Cardiac fibroblast (primary cell): ENCODE data around the gene NCL.
"Not testable (repeated sequence)": the region's sequence is repeated elsewhere in the genome, so short reads cannot be mapped to it uniquely, and the experiment has no call there.

Experiments used
- DNase-seq, 2 donors: peaks; one replicate each; pipeline versions ENCODE4 v3.0.0 to v3.0.0-alpha.2; 2010; ENCODE audit warnings: low read depth in 2 of 2
- H3K4me3 ChIP-seq, 2 donors: replicated peaks in 1 of 2; 1 replicate in 1 of 2; 2 replicates in 1 of 2; pipeline ENCODE4 v1.5.1; 2011; ENCODE audit warnings: low read depth in 2 of 2, low read length in 2 of 2, mild to moderate bottlenecking in 2 of 2, moderate library complexity in 1 of 2
- CTCF ChIP-seq: IDR thresholded peaks from one replicate; pipeline ENCODE4 v1.5.1; 2011; ENCODE audit warnings: low read depth, mild to moderate bottlenecking, low read length, inconsistent platforms

Gene NCL

DNA sequence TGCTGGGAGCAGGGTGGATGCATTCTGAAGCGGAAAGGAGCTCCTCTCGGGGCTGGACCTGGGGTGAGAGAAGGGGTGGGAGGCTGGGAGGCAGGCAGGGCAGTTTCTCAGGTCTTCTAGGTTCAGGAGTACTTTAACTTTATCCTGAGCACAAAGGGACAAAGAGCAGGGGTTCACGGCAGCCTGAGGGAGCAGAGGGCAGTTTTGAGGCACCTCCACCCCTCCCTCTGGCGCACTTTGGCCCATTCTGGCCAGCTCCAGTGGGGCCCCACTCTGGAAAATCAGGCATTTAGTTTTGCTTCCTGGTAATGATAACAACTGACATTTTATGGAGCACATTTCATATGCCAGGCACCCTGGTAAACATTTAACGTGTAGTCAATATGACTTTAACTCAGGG lies 54.5 kb downstream of the NCL start:
- H3K4me3 ChIP-seq: no peak overlapping the region
- no peak for TF ChIP-seq CTCF
- no peak for DNase-seq

DNA sequence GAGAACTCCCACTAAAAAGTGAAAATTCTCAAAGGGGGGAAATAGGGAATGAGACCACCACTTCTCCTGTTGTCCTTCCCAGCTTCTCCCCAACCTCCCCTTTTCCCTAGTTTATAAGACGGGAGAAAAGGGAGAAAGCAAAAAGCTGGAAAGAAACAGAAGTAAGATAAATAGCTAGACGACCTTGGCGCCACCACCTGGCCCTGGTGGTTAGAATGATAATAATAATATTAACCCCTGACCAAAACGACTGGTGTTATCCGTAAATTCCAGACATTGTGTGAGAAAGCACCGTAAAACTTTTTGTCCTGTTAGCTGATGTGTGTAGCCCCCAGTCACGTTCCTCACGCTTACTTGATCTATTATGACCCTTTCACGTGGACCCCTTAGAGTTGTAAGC lies 56.0 kb downstream of the NCL start:
- not testable (repeated sequence) for H3K4me3 ChIP-seq, DNase-seq

GRCh38 chr2:231407686-231408085 lies 56.6 kb downstream of the NCL start:
- H3K4me3 ChIP-seq, DNase-seq: not testable (repeated sequence)

DNA sequence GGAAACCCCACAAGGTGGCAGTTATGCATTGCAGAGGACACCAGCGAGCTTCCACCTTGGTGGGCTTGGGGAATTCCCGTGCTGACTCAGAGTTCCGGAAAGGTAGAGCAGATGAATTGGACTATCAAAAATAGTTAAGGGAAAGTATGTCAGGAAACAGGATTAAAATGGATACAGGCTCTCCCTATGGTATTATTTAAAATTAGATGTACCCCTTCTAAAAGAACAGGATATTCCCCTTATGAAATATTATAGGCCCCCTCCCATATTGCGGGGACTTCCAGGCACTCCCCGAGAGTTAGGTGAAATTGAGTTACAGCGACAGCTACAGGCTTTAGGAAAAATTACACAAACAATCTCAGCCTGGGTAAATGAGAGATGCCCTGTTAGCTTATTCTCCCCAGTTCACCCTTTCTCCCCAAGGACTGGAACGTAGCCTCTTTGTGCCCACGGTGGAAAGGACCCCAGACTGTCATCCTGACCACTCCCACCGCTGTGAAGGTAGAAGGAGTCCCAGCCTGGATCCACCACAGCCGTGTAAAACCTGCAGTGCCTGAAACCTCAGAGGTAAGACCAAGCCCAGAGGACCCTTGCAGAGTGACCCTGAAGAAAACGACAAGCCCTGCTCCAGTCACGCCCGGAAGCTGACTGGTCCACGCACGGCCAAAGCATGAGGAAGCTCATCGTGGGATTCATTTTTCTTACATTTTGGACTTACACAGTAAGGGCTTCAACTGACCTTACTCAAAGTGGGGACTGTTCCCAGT lies 58.5 kb downstream of the NCL start:
- peak; percentile 29 for TF ChIP-seq CTCF
- peak in 1 of 2 donors; percentile 32 for DNase-seq
- H3K4me3 ChIP-seq: not testable (repeated sequence)

DNA sequence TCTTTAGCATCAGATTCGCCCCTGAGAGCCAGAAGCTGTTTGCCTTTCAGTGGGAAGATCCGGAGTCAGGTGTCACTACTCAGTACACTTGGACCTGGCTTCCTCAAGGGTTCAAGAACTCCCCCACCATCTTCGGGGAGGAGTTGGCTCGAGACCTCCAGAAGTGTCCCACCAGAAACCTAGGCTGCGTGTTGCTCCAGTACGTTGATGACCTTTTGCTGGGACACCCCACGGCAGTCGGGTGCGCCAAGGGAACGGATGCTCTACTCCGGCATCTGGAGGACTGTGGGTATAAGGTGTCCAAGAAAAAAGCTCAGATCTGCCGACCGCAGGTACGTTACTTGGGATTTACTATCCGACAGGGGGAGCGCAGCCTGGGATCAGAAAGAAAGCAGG lies 60.1 kb downstream of the NCL start:
- not testable (repeated sequence) for DNase-seq, H3K4me3 ChIP-seq
